H1 (cell line): ENCODE results near the gene SBSN. TPM values are rescaled to one million over a fixed set of nuclear protein-coding genes. Genes with fewer than 3 reads are reported as not detected.

ENCODE experiments used
- CTCF ChIP-seq, 3 experiments: IDR thresholded peaks; 1 replicate in 2 of 3; 2 replicates in 1 of 3; pipeline versions ENCODE4 v1.5.1 to v1.6.1; 2011; ENCODE audit warnings: low read length in 3 of 3, mild to moderate bottlenecking in 3 of 3, inconsistent platforms in 2 of 3, low read depth in 1 of 3, moderate library complexity in 1 of 3; ENCODE audit not compliant: insufficient read depth in 1 of 3; ENCODE audit errors: control extremely low read depth in 1 of 3
- EGR1 ChIP-seq: IDR thresholded peaks from 2 replicates; pipeline ENCODE4 v1.6.1; 2011; ENCODE audit warnings: low read depth, low read length, borderline replicate concordance
- SAP30 ChIP-seq: fragments of 300-600 bp; sonication (generic); IDR thresholded peaks from 2 replicates; pipeline ENCODE4 v1.7.1; 2012; ENCODE audit warnings: low read length, moderate library complexity, mild to moderate bottlenecking, inconsistent platforms; ENCODE audit not compliant: insufficient read depth, insufficient replicate concordance
- SIRT6 ChIP-seq: IDR thresholded peaks from one replicate; pipeline ENCODE4 v1.7.1; 2012; ENCODE audit warnings: low read length, inconsistent platforms
- SIX5 ChIP-seq: IDR thresholded peaks from 2 replicates; pipeline ENCODE4 v1.6.1; 2011; ENCODE audit warnings: mild to moderate bottlenecking, low read depth, low read length
- USF2 ChIP-seq: IDR thresholded peaks from 2 replicates; pipeline ENCODE4 v1.6.1; 2011; ENCODE audit warnings: low read length, improper control_type of control experiment
- polyA plus RNA-seq, 7 experiments: library from polyadenylated mRNA; depleted of rRNA in 3 of 7; stranded (reverse) in 5 of 7; unstranded in 2 of 7; fragments of >200 nt in 5 of 7; fragments of 200-250 nt in 2 of 7; gene quantifications; 1 replicate in 5 of 7; 2 replicates in 1 of 7; 4 replicates in 1 of 7; pipeline versions ENCODE4 v1.2.1 to v1.2.3, GENCODE V29; 2011 to 2013; ENCODE audit warnings: missing spikeins in 2 of 7, mixed read lengths in 2 of 7
- total RNA-seq: library from RNA; stranded (reverse); fragmentation: NEBNext Ultra II Directional; extraction: Animal tissue kit (Norgen Biotek cat#: 25700); gene quantifications from 2 replicates; pipeline ENCODE4 v1.2.1, GENCODE V29; 2021

SBSN gene
- total and polyA plus RNA-seq, 2 of the 8 experiments (the other 6 are each of a cell fraction or from before 2014, with no cell fraction given), result not detected

GRCh38 chr19:35501684-35502083 is 26.4 kb downstream of the SBSN start (continued):
- TF ChIP-seq CTCF (IDR thresholded peaks at IDR 0.05; ENCODE audit: control extremely low read depth in 1 of 3, insufficient read depth in 1 of 3, low read depth in 1 of 3, low read length in 3 of 3) (no peak), USF2 (no peak), SIRT6 (no peak), SAP30 (no peak), SIX5 (no peak), EGR1 (no peak)
